SK-N-MC (cell line): ENCODE data around the gene CELSR2.

ENCODE experiments used
- EZH2 ChIP-seq: fragments of 200-600 bp; sonication (generic); IDR thresholded peaks from one replicate; pipeline ENCODE4 v1.6.1; 2017; ENCODE audit warnings: antibody characterized with exemption
- FOXP2 ChIP-seq: optimal IDR thresholded peaks from 2 replicates; pipeline ENCODE3; 2011; ENCODE audit warnings: mild to moderate bottlenecking, moderate library complexity; ENCODE audit not compliant: insufficient read depth; ENCODE audit errors: extremely low read length, control extremely low read depth
- POLR2AphosphoS5 ChIP-seq: IDR thresholded peaks from 2 replicates; pipeline ENCODE4 v1.6.1; 2012; ENCODE audit warnings: mild to moderate bottlenecking, low read depth, low read length, borderline replicate concordance

- TF ChIP-seq POLR2AphosphoS5 = no peak
- TF ChIP-seq EZH2 = no peak
- TF ChIP-seq FOXP2 = no peak
Measured at GRCh38 chr1:109306832-109307273, 57.5 kb downstream of the CELSR2 start, which contains the start of gene MYBPHL.
